Esophagus muscularis mucosa (tissue), 4 donors: ENCODE measurements around the gene DRG2. TPM values are rescaled to one million over a fixed set of nuclear protein-coding genes. Genes with fewer than 3 reads are reported as not detected.

ENCODE experiments used
- DNase-seq: peaks from one replicate; pipeline ENCODE4 v3.0.0-alpha.2; 2017; ENCODE audit errors: extremely low spot score
- H3K27ac ChIP-seq, 4 donors: fragments of 200-600 bp; sonication (generic); replicated peaks in 1 of 4; 1 replicate in 3 of 4; 2 replicates in 1 of 4; pipeline ENCODE4 v1.5.1; 2016 to 2019; ENCODE audit warnings: mild to moderate bottlenecking in 1 of 4
- H3K27me3 ChIP-seq, 4 donors: fragments of 200-600 bp; sonication (generic); one replicate each; pipeline versions ENCODE4 v1.5.1 to v1.6.0; 2016 to 2019
- H3K36me3 ChIP-seq, 4 donors: fragments of 200-600 bp; sonication (generic); one replicate each; pipeline ENCODE4 v1.5.1; 2016 to 2019
- H3K4me1 ChIP-seq, 4 donors: fragments of 200-600 bp; sonication (generic); one replicate each; pipeline ENCODE4 v1.5.1; 2016 to 2019
- H3K4me3 ChIP-seq, 4 donors: fragments of 200-600 bp; sonication (generic); 1 replicate in 2 of 4; 2 replicates in 2 of 4; pipeline ENCODE4 v1.5.1; 2016 to 2019; ENCODE audit warnings: mild to moderate bottlenecking in 4 of 4, moderate library complexity in 1 of 4
- H3K9me3 ChIP-seq, 4 donors: fragments of 200-600 bp; sonication (generic); 1 replicate in 3 of 4; 2 replicates in 1 of 4; pipeline ENCODE4 v1.5.1; 2016 to 2019
- EP300 ChIP-seq: sonication (generic); formaldehyde crosslinking; IDR thresholded peaks from one replicate; pipeline ENCODE4 v1.6.1; 2017; ENCODE audit warnings: antibody characterized with exemption
- POLR2A ChIP-seq: fragments of 450-650 bp; IDR thresholded peaks from one replicate; pipeline ENCODE4 v1.6.1; 2017; ENCODE audit warnings: antibody characterized with exemption, moderate library complexity, mild to moderate bottlenecking, low read depth
- POLR2AphosphoS5 ChIP-seq, 2 donors: sonication (generic); formaldehyde crosslinking; IDR thresholded peaks; one replicate each; pipeline ENCODE4 v1.6.1; 2017; ENCODE audit warnings: antibody characterized with exemption in 2 of 2
- WGBS: methylation state at CpG from one replicate; pipeline ENCODE4 v1.1.5; 2018; 5-methylcytosine and 5-hydroxymethylcytosine counted together
- intact Hi-C: fragments of 100-400 bp; cut with DNase I; formaldehyde crosslinking; loops from one replicate; pipeline ENCODE4 v1.15.1; 2023
- total RNA-seq, 4 donors: library from RNA; depleted of rRNA; stranded (reverse); fragments of >200 nt; gene quantifications; one replicate each; pipeline versions ENCODE4 v1.1.0 to v1.2.1, GENCODE V29; 2016
- TF ChIP-seq, protein P1 (sequence below), 3 experiments: fragments of 200-600 bp in 2 of 3; fragments of 450-650 bp in 1 of 3; sonication (generic) in 2 of 3; IDR thresholded peaks; one replicate each; pipeline ENCODE4 v1.5.1; 2017 to 2019; ENCODE audit warnings: antibody characterized with exemption in 3 of 3, mild to moderate bottlenecking in 2 of 3, moderate library complexity in 1 of 3

Gene DRG2
- total RNA-seq, 4 donors from 2014 or later = 27.4 to 33.8 (median 33.0) TPM

DNA sequence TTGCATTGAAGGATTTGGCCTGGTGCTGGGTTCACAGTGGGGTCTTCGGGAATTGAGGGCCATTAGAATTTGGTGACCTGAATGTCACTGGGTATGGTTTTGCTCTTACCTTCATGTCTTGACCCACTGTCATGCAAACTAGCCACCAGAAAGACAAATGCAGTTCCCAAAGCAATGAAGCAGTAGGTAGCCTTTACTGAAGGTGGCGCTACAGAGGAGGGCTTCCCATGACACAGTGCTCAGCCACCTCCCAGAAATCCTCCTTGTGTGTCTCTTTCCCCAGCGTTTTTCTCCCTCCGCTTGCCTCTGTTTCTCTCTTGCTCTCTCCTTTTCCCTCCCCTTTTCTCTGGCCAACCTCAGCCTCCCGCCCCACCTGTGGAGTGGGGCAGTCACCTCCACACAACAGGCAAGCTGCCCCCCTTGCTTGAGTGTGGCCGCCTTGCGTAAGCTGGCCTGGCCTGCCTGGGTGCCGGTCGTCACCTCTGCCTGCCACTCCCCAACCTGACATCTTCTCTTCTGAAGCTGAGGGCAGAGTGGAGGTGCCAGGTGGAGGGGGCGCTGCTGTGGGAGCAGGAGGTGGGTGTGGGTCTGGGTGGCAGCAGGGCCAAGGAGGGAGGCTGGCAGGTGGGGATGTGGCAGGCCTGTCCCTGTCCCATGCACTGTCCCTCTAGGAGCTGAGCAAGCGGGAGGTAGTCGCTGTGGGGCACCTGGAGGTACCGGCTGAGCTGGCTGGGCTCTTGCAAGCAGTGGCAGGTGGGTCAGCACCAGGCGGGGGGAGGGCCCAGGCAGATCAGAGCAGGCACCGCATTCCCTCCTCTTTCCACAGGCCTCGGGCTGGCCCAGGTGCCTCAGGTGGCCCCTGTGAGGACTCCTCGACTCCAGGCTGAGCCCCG, 55.5 kb downstream of the DRG2 start:
- 81% methylated on average over 14 of the region's 18 CpGs for WGBS
- no peak for DNase-seq
- no peak overlapping the region for H3K27ac ChIP-seq
- no peaks in the 10 kb centered on the region for H3K9me3 ChIP-seq
- no peaks in the 10 kb centered on the region for H3K36me3 ChIP-seq
- TF ChIP-seq EP300 = no peak
- no peak for TF ChIP-seq POLR2AphosphoS5 (IDR thresholded peaks at IDR 0.05)
- TF ChIP-seq POLR2A = no peak
- TF ChIP-seq, protein P1, sequence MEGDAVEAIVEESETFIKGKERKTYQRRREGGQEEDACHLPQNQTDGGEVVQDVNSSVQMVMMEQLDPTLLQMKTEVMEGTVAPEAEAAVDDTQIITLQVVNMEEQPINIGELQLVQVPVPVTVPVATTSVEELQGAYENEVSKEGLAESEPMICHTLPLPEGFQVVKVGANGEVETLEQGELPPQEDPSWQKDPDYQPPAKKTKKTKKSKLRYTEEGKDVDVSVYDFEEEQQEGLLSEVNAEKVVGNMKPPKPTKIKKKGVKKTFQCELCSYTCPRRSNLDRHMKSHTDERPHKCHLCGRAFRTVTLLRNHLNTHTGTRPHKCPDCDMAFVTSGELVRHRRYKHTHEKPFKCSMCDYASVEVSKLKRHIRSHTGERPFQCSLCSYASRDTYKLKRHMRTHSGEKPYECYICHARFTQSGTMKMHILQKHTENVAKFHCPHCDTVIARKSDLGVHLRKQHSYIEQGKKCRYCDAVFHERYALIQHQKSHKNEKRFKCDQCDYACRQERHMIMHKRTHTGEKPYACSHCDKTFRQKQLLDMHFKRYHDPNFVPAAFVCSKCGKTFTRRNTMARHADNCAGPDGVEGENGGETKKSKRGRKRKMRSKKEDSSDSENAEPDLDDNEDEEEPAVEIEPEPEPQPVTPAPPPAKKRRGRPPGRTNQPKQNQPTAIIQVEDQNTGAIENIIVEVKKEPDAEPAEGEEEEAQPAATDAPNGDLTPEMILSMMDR (IDR thresholded peaks at IDR 0.05) = no peak
- intact Hi-C loops = no loop called here
- H3K4me3 ChIP-seq = no peak overlapping the region
- H3K4me1 ChIP-seq = peaks cover 0 to 8% (median 4%) of the 10 kb centered on the region in 4 donors
- H3K27me3 ChIP-seq = peaks cover 0 to 31% (median 0%) of the 10 kb centered on the region in 4 donors

DNA sequence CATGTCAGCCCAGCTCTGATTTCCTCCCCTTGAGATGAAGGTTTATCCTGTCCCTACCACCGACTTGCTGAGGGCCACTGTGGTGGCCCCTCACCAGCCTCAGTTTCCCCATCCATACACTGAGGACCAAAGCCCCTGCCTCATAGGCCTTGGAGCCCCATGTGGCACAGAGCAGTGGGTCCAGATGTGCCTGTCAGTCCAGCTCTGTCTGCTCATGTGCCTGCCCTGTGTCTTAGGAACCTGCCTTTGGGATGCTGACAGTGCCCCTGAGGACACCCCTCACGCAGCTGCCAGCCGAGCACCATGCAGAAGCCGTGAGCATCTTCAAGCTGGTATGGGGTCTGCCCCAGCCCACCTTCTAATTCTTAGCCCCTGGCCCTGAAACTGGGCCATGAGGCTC, 56.5 kb downstream of the DRG2 start:
- no peak for DNase-seq
- 84% methylated on average over 4 of the region's 4 CpGs for WGBS
- peaks cover 0 to 8% (median 4%) of the 10 kb centered on the region in 4 donors for H3K4me1 ChIP-seq
- peaks cover 0 to 31% (median 0%) of the 10 kb centered on the region in 4 donors for H3K27me3 ChIP-seq
- intact Hi-C loops = no loop called here
- no peaks in the 10 kb centered on the region for H3K36me3 ChIP-seq
- TF ChIP-seq, protein P1 (IDR thresholded peaks at IDR 0.05) = no peak
- no peak for TF ChIP-seq EP300
- TF ChIP-seq POLR2A = no peak
- TF ChIP-seq POLR2AphosphoS5 (IDR thresholded peaks at IDR 0.05) = no peak
- H3K27ac ChIP-seq = no peak overlapping the region
- no peaks in the 10 kb centered on the region for H3K9me3 ChIP-seq
- no peak overlapping the region for H3K4me3 ChIP-seq

DNA sequence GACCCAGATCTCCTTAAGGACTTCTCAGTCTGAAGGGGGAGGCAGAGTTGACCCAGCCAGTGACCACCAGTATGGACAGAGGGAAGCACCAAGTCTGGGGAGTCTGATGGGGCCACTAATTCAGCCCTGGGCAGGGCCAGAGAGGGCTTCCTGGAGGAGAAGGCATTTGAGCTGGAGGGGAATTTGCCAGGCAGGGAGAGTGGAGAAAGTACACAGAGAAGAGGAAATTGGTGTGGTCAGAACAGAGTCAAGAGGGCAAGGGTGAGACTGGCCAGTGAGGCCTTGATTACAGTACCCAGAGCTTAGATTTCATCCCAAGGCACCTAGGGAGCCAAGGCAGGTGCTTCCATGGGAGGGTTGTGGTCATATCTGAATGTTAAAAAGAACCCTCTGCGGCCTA, 57.1 kb downstream of the DRG2 start:
- Histone ChIP-seq H3K4me1 (peaks cover 0 to 8% (median 4%) of the 10 kb centered on the region in 4 donors), H3K9me3 (no peaks in the 10 kb centered on the region), H3K36me3 (no peaks in the 10 kb centered on the region), H3K4me3 (no peak overlapping the region), H3K27ac (no peak overlapping the region), H3K27me3 (peaks cover 0 to 31% (median 0%) of the 10 kb centered on the region in 4 donors)
- no peak for DNase-seq
- intact Hi-C loops = no loop called here
- 100% methylated on average over 1 of the region's 1 CpG for WGBS
- TF ChIP-seq, protein P1 (IDR thresholded peaks at IDR 0.05) = no peak
- no peak for TF ChIP-seq POLR2A
- no peak for TF ChIP-seq POLR2AphosphoS5 (IDR thresholded peaks at IDR 0.05)
- no peak for TF ChIP-seq EP300

DNA sequence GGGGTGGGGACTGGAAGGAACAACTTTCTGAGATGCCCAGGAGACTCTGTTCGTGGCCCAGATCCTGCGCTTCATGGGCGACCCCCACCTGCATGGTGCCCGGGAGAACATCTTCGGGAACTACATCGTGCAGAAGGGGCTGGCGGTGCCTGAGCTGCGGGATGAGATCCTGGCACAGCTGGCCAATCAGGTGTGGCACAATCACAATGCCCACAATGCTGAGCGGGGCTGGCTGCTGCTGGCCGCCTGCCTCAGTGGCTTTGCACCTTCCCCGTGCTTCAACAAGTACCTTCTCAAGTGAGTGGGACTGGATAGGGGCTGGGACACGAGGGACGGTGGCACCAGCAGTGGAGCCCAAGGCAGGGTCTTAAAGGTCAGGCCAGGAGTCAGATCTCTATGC, 58.1 kb downstream of the DRG2 start:
- H3K4me3 ChIP-seq = no peak overlapping the region
- no peak for DNase-seq
- H3K36me3 ChIP-seq = no peaks in the 10 kb centered on the region
- TF ChIP-seq EP300 (no peak), POLR2A (no peak), POLR2AphosphoS5 (IDR thresholded peaks at IDR 0.05) (no peak)
- TF ChIP-seq, protein P1 (IDR thresholded peaks at IDR 0.05) = no peak
- no peak overlapping the region for H3K27ac ChIP-seq
- 100% methylated on average over 4 of the region's 13 CpGs for WGBS
- peaks cover 0 to 31% (median 0%) of the 10 kb centered on the region in 4 donors for H3K27me3 ChIP-seq
- no peaks in the 10 kb centered on the region for H3K9me3 ChIP-seq
- peaks cover 0 to 8% (median 2%) of the 10 kb centered on the region in 4 donors for H3K4me1 ChIP-seq
- intact Hi-C loops = no loop called here
